ENCODE results near the gene POLQ.

DNA sequence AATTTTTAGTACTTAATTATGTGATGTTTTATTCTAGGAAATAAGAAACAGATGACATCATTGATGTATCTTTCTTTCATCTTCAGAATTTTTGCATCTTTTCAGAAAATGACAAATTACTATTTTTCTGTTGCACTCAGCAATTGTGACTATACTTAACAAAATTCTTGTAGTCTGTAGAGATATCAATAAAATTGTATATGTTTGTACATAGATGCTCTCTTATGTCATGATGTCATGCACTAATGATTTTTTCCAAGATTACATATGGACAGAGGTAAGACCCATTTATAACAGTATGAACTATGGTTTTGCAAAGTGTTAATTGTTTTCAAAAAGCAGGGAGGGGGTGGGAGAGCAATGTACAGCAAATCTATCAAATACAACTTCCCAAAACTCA, 121.2 kb downstream of the POLQ start:
- TF ChIP-seq, protein P1, sequence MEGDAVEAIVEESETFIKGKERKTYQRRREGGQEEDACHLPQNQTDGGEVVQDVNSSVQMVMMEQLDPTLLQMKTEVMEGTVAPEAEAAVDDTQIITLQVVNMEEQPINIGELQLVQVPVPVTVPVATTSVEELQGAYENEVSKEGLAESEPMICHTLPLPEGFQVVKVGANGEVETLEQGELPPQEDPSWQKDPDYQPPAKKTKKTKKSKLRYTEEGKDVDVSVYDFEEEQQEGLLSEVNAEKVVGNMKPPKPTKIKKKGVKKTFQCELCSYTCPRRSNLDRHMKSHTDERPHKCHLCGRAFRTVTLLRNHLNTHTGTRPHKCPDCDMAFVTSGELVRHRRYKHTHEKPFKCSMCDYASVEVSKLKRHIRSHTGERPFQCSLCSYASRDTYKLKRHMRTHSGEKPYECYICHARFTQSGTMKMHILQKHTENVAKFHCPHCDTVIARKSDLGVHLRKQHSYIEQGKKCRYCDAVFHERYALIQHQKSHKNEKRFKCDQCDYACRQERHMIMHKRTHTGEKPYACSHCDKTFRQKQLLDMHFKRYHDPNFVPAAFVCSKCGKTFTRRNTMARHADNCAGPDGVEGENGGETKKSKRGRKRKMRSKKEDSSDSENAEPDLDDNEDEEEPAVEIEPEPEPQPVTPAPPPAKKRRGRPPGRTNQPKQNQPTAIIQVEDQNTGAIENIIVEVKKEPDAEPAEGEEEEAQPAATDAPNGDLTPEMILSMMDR (IDR thresholded peaks at IDR 0.05 in 2 of 3, conservative IDR thresholded peaks at IDR 0.05 in 1 of 3; ENCODE audit: insufficient read depth in 2 of 3, low read depth in 1 of 3, low read length in 3 of 3): no peak
- TF ChIP-seq TAF15 (IDR thresholded peaks at IDR 0.05; ENCODE audit: low read depth, low read length) (no peak), FIP1L1 (IDR thresholded peaks at IDR 0.05; ENCODE audit: low read depth, low read length, poor library complexity, severe bottlenecking) (no peak), ZNF311 (CRISPR knock-in tag; IDR thresholded peaks at IDR 0.05) (no peak), KDM2B (CRISPR knock-in tag; IDR thresholded peaks at IDR 0.05) (no peak), ZEB2 (IDR thresholded peaks at IDR 0.05) (no peak), FOXP1 (CRISPR knock-in tag; IDR thresholded peaks at IDR 0.05) (no peak), FOXK2 (conservative IDR thresholded peaks at IDR 0.05 in 1 of 2, IDR thresholded peaks at IDR 0.05 in 1 of 2; ENCODE audit: low read depth in 2 of 2) (no peak), BDP1 (IDR thresholded peaks at IDR 0.05; ENCODE audit: insufficient read depth, insufficient read length) (no peak), NFIC (IDR thresholded peaks at IDR 0.05) (no peak), MAZ (CRISPR knock-in tag; conservative IDR thresholded peaks at IDR 0.05 in 1 of 2, IDR thresholded peaks at IDR 0.05 in 1 of 2) (no peak)
- TF ChIP-seq, protein P2, sequence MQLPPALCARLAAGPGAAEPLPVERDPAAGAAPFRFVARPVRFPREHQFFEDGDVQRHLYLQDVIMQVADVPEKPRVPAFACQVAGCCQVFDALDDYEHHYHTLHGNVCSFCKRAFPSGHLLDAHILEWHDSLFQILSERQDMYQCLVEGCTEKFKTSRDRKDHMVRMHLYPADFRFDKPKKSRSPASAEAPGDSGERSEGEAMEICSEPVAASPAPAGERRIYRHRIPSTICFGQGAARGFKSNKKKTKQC (CRISPR knock-in tag; IDR thresholded peaks at IDR 0.05): no peak
